Measurements from ENCODE around the gene C4A.

- TF ChIP-seq NFYB (CRISPR knock-in tag; conservative IDR thresholded peaks at IDR 0.05; ENCODE audit: low read depth) (no peak), TEAD4 (CRISPR knock-in tag; IDR thresholded peaks at IDR 0.05) (no peak), CREB1 (CRISPR knock-in tag; IDR thresholded peaks at IDR 0.05) (no peak), IRF1 (CRISPR knock-in tag; IDR thresholded peaks at IDR 0.05) (no peak), OVOL2 (CRISPR knock-in tag; IDR thresholded peaks at IDR 0.05; ENCODE audit: borderline replicate concordance) (no peak), NFE2L1 (CRISPR knock-in tag; IDR thresholded peaks at IDR 0.05) (no peak), SP1 (CRISPR knock-in tag; conservative IDR thresholded peaks at IDR 0.05) (no peak), ATF6 (CRISPR knock-in tag; IDR thresholded peaks at IDR 0.05) (no peak), ZNF512 (CRISPR knock-in tag; IDR thresholded peaks at IDR 0.05; ENCODE audit: borderline replicate concordance) (no peak), ZBTB21 (CRISPR knock-in tag; IDR thresholded peaks at IDR 0.05; ENCODE audit: borderline replicate concordance) (no peak)
- TF ChIP-seq, protein P1, sequence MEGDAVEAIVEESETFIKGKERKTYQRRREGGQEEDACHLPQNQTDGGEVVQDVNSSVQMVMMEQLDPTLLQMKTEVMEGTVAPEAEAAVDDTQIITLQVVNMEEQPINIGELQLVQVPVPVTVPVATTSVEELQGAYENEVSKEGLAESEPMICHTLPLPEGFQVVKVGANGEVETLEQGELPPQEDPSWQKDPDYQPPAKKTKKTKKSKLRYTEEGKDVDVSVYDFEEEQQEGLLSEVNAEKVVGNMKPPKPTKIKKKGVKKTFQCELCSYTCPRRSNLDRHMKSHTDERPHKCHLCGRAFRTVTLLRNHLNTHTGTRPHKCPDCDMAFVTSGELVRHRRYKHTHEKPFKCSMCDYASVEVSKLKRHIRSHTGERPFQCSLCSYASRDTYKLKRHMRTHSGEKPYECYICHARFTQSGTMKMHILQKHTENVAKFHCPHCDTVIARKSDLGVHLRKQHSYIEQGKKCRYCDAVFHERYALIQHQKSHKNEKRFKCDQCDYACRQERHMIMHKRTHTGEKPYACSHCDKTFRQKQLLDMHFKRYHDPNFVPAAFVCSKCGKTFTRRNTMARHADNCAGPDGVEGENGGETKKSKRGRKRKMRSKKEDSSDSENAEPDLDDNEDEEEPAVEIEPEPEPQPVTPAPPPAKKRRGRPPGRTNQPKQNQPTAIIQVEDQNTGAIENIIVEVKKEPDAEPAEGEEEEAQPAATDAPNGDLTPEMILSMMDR (IDR thresholded peaks at IDR 0.05) = no peak
These were observed 68.7 kb downstream of the C4A start for GRCh38 chr6:32050562-32050961.

Measured in WTC11 (cell line).